ENCODE results near the gene FABP7. TPM values are rescaled to one million over a fixed set of nuclear protein-coding genes. Genes with fewer than 3 reads are reported as not detected.

FABP7 gene
- polyA plus RNA-seq, 3 donors = 0.14 to 0.73 (median 0.22) TPM

Other genes starting within 250 kb of the FABP7 start
- 1 to 10 TPM; 1.5 to 2.4 (median 1.6) TPM for gene PKIB, start 169.3 kb upstream of the FABP7 start, polyA plus RNA-seq (ENCODE audit: insufficient read length in 3 of 3)
- 10 to 100 TPM; 12.4 to 13.4 (median 13.3) TPM for gene SMPDL3A, start 9.5 kb downstream of the FABP7 start, polyA plus RNA-seq (ENCODE audit: insufficient read length in 3 of 3)
- gene CLVS2, start 216.5 kb downstream of the FABP7 start, polyA plus RNA-seq (ENCODE audit: insufficient read length in 3 of 3) = under 1 TPM; 0.10 to 0.30 (median 0.24) TPM

Data from renal pelvis (tissue), 3 donors.